Right cardiac atrium (tissue), 5 donors: ENCODE results near the gene FCAR. TPM values are rescaled to one million over a fixed set of nuclear protein-coding genes. Genes with fewer than 3 reads are reported as not detected.
"Not testable (repeated sequence)": the region's sequence is repeated elsewhere in the genome, so short reads cannot be mapped to it uniquely, and the experiment has no call there.

Experiments
- ATAC-seq, 2 donors: fragments of 200-7000 bp; cut with Tn5 transposase; one replicate each; pipeline versions ENCODE4 v1.8.0 to v1.9.1; 2020; ENCODE audit warnings: moderate library complexity in 2 of 2, mild to moderate bottlenecking in 1 of 2
- DNase-seq, 3 donors: peaks; one replicate each; pipeline ENCODE4 v3.0.0-alpha.2; 2020
- H3K27ac ChIP-seq: one replicate; pipeline ENCODE4 v1.5.1; 2013; ENCODE audit warnings: mild to moderate bottlenecking, low read length, control low read depth, moderate library complexity
- H3K27me3 ChIP-seq: one replicate; pipeline ENCODE4 v1.6.1; 2013; ENCODE audit not compliant: control insufficient read depth, insufficient read depth
- H3K4me1 ChIP-seq: one replicate; pipeline ENCODE4 v1.6.1; 2013; ENCODE audit warnings: low read length; ENCODE audit not compliant: control insufficient read depth, insufficient read depth
- H3K4me3 ChIP-seq: one replicate; pipeline ENCODE4 v1.5.1; 2013; ENCODE audit warnings: low read length, control low read depth
- H3K9me3 ChIP-seq: one replicate; pipeline ENCODE4 v1.6.1; 2013; ENCODE audit warnings: low read length; ENCODE audit not compliant: control insufficient read depth
- WGBS: extraction: QIAGEN DNeasy Blood & Tissue Kit; methylation state at CpG from one replicate; pipeline ENCODE4 v1.1.7; 2013; 5-methylcytosine and 5-hydroxymethylcytosine counted together
- intact Hi-C, 4 donors: fragments of 100-400 bp; cut with DNase I; formaldehyde crosslinking; loops; one replicate each; pipeline versions ENCODE4 v1.11.0 to v1.14.0; 2022 to 2023
- long read RNA-seq, 4 donors: library from polyadenylated mRNA; unstranded; transcript quantifications; one replicate each; pipeline ENCODE4 v2.0.0, GENCODE V29; 2020 to 2021
- polyA plus RNA-seq: library from polyadenylated mRNA; stranded (reverse); fragments of 200-250 nt; gene quantifications from one replicate; pipeline ENCODE4 v1.2.3, GENCODE V29; 2013
- total RNA-seq, 4 donors: library from RNA; stranded (reverse); fragmentation: NEBNext Ultra II Directional; extraction: Animal tissue kit (Norgen Biotek cat#: 25700); gene quantifications; one replicate each; pipeline ENCODE4 v1.2.1, GENCODE V29; 2021
- donor health status: healthy with polysubstance abuse.
- donor health status: DM: no; HTN: yes; CAD: no.
- donor health status: DM: no; HTN: no; CAD: no.
- donor health status: DM: no; HTN: yes; CAD: no; lungs with severe emphysema.
- donor health status: DM: yes; HTN: yes; CAD: no.

FCAR gene
- 1 to 10 TPM in 1 of 4 donors, under 1 TPM in 2, not detected in 1; 0.44 to 1.2 (median 0.54) TPM for total RNA-seq
- polyA plus RNA-seq = 0.18 TPM
- long read RNA-seq, donor 1 = 0 reads
- long read RNA-seq, donor 2 = 0 reads
- long read RNA-seq, donor 3, partial matches to known transcripts = 0 of 1 reads
- long read RNA-seq, donor 3, other reads (novel, unspliced or antisense) = 0 of 1 reads
- long read RNA-seq, donor 4 = 0 reads

- Histone ChIP-seq H3K27ac (no peak within 1 kb of the TSS), H3K4me1 (no peaks in the 10 kb centered on the region), H3K4me3 (no peak within 1 kb of the TSS), H3K27me3 (no peaks in the 10 kb centered on the region), H3K9me3 (no peaks in the 10 kb centered on the region)
- DNase-seq (no peak), ATAC-seq (no peak)
- intact Hi-C loops = no loop called here
- 62% methylated on average over 8 of the region's 8 CpGs for WGBS
These were observed at the start of gene FCAR for GRCh38 chr19:54873990-54874389. Gene FCAR (plus strand): TSS chr19:54874235. CDS start chr19:54874290, 55 bp downstream.

DNA sequence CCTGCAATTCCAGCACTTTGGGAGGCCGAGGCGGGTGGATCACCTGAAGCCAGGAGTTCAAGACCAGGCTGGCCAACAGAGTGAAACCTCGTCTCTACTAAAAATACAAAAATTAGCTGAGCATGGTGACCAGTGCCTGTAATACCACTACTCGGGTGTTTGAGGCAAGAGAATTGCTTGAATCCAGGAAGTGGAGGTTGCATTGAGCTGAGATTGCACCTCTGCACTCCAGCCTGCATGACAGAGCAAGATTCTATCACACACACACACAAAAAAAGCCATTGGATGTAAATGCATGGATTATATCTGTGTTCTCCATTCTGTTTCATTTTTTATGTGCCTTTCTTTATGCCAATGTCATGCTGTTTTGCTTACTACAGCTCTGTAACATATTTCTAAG, 49.6 kb upstream of the FCAR start:
- 62% methylated on average over 4 of the region's 4 CpGs for WGBS
- ATAC-seq, H3K9me3 ChIP-seq: not testable (repeated sequence)

GRCh38 chr19:54825326-54825725, 48.7 kb upstream of the FCAR start:
- WGBS = 57% methylated on average over 7 of the region's 7 CpGs
- ATAC-seq, H3K4me1 ChIP-seq, intact Hi-C loops, H3K4me3 ChIP-seq, H3K27ac ChIP-seq, DNase-seq, H3K9me3 ChIP-seq, H3K27me3 ChIP-seq: not testable (repeated sequence)

More for the DNA sequence above, 49.6 kb upstream of the FCAR start:
- H3K4me1 ChIP-seq, H3K4me3 ChIP-seq, DNase-seq, H3K27ac ChIP-seq, intact Hi-C loops, H3K27me3 ChIP-seq: not testable (repeated sequence)

GRCh38 chr19:54828064-54828463, 46.0 kb upstream of the FCAR start:
- H3K4me1 ChIP-seq, H3K27ac ChIP-seq, H3K9me3 ChIP-seq, H3K27me3 ChIP-seq, H3K4me3 ChIP-seq, intact Hi-C loops, ATAC-seq, DNase-seq: not testable (repeated sequence)
- 67% methylated on average over 7 of the region's 8 CpGs for WGBS

DNA sequence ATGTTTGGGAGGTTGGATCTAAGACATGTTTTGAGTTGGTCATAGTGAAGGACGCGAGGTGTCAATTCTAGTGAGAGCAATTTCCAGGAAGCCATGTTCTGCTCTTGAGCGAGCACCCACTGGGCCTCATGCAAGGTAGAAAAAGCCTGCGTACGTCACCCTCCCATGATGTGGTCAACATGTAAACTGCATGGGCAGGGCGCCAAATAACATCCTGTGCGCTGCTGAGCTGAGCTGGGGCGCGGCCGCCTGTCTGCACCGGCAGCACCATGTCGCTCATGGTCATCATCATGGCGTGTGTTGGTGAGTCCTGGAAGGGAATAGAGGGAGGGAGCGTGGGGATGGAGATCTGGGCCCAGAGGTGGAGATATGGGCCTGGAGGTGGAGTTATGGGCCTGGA, 41.5 kb upstream of the FCAR start, which contains the start of gene KIR2DS4:
KIR2DS4 (plus strand) TSS at position 181 of the 400 bp plus-strand sequence.
- H3K9me3 ChIP-seq, H3K4me3 ChIP-seq, DNase-seq, intact Hi-C loops, H3K4me1 ChIP-seq, ATAC-seq, H3K27ac ChIP-seq, H3K27me3 ChIP-seq: not testable (repeated sequence)
- 86% methylated on average over 14 of the region's 14 CpGs for WGBS

DNA sequence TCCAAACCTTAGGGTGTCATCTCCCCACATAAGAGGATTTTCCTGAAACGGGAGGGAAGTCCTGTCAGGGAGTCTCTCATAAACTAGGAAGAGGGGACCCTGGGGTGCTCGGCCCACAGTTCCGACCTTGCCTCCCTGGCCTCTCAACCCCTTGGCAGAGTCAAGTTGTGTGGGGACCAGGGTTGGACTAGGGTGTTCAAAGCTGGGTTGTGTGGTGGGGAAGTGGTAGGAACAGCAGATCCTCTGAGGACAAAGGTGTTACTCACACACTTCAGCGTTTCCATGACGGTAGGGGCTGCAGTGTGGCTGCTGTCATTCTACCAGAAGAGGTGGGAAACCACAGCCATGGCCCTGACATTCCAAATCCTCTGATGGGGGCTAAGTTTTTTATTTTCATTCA, 38.9 kb upstream of the FCAR start:
- H3K4me1 ChIP-seq, DNase-seq, H3K4me3 ChIP-seq, intact Hi-C loops, ATAC-seq, H3K27me3 ChIP-seq, H3K27ac ChIP-seq, H3K9me3 ChIP-seq: not testable (repeated sequence)
- WGBS = 76% methylated on average over 5 of the region's 5 CpGs

- H3K9me3 ChIP-seq, intact Hi-C loops, ATAC-seq, H3K4me1 ChIP-seq, DNase-seq, H3K27me3 ChIP-seq, H3K4me3 ChIP-seq, H3K27ac ChIP-seq: not testable (repeated sequence)
- WGBS = 48% methylated on average over 2 of the region's 2 CpGs
These were observed 36.5 kb upstream of the FCAR start for GRCh38 chr19:54837522-54837921.

GRCh38 chr19:54843171-54843570, 30.9 kb upstream of the FCAR start:
- ATAC-seq, H3K27me3 ChIP-seq, DNase-seq, H3K4me1 ChIP-seq, H3K4me3 ChIP-seq, intact Hi-C loops, H3K27ac ChIP-seq, H3K9me3 ChIP-seq: not testable (repeated sequence)
- WGBS = 60% methylated on average over 8 of the region's 8 CpGs

GRCh38 chr19:54850061-54850640, 23.9 kb upstream of the FCAR start, which contains the start of gene KIR3DL2:
Gene KIR3DL2 (plus strand): TSS chr19:54850443. CDS start chr19:54850476, 33 bp downstream.
- H3K27me3 ChIP-seq, DNase-seq, H3K4me1 ChIP-seq, H3K4me3 ChIP-seq, H3K27ac ChIP-seq, intact Hi-C loops, H3K9me3 ChIP-seq, ATAC-seq: not testable (repeated sequence)
- WGBS = 83% methylated on average over 16 of the region's 16 CpGs

GRCh38 chr19:54850930-54851329, 23.1 kb upstream of the FCAR start:
- 43% methylated on average over 2 of the region's 2 CpGs for WGBS
- intact Hi-C loops = no loop called here
- Histone ChIP-seq H3K4me1 (no peaks in the 10 kb centered on the region), H3K9me3 (no peaks in the 10 kb centered on the region), H3K27ac (no peak overlapping the region), H3K27me3 (no peaks in the 10 kb centered on the region), H3K4me3 (no peak overlapping the region)
- ATAC-seq (no peak), DNase-seq (no peak)

- no peaks in the 10 kb centered on the region for H3K4me1 ChIP-seq
- no peaks in the 10 kb centered on the region for H3K9me3 ChIP-seq
- intact Hi-C loops = no loop called here
- DNase-seq = no peak
- no peak overlapping the region for H3K4me3 ChIP-seq
- H3K27me3 ChIP-seq = no peaks in the 10 kb centered on the region
- 80% methylated on average over 7 of the region's 7 CpGs for WGBS
- H3K27ac ChIP-seq = no peak overlapping the region
- no peak for ATAC-seq
These were observed 22.7 kb upstream of the FCAR start for GRCh38 chr19:54851353-54851752.
